MCF 10A (cell line): ENCODE results near the gene GRID1. TPM values are rescaled to one million over a fixed set of nuclear protein-coding genes. Genes with fewer than 3 reads are reported as not detected.
A peak's percentile ranks its signal among the peaks of the same experiment; 100 is the strongest.

Experiments used
- BruUV-seq: library from RNA; stranded (reverse); fragments of 400-500 nt; replicated peaks from 2 replicates; lab custom pipeline; 2021; lab: Mats Ljungman, UMichigan
- CTCF ChIA-PET: fragments of 300-600 bp; sonication (Branson Sonifier 250); formaldehyde crosslinking; extraction: SDS; loops from one replicate; lab custom pipeline; 2021; ENCODE audit warnings: antibody characterized with exemption, inconsistent platforms; lab: Yijun Ruan, JAX
- POLR2A ChIA-PET: fragments of 300-600, 350-650 bp; sonication (Branson Sonifier 250); formaldehyde crosslinking; extraction: SDS; loops from one replicate; lab custom pipeline; 2020; ENCODE audit warnings: antibody characterized with exemption, inconsistent platforms; lab: Yijun Ruan, JAX
- DNase-seq: peaks from one replicate; pipeline ENCODE4 v3.0.0-alpha.2; 2018; ENCODE audit not compliant: unreplicated experiment
- H3K27ac Mint-ChIP-seq: one replicate; pipeline ENCODE4 v1.8.0; 2022; ENCODE audit warnings: mild to moderate bottlenecking, low read depth, mixed read lengths; ENCODE audit not compliant: unreplicated experiment
- H3K27me3 Mint-ChIP-seq: one replicate; pipeline ENCODE4 v1.8.0; 2022; ENCODE audit warnings: mixed read lengths; ENCODE audit not compliant: insufficient read depth, unreplicated experiment
- H3K36me3 Mint-ChIP-seq: one replicate; pipeline ENCODE4 v1.8.0; 2022; ENCODE audit warnings: mild to moderate bottlenecking, moderate library complexity, mixed read lengths; ENCODE audit not compliant: insufficient read depth, unreplicated experiment
- H3K4me1 Mint-ChIP-seq: one replicate; pipeline ENCODE4 v1.8.0; 2022; ENCODE audit warnings: mixed read lengths; ENCODE audit not compliant: insufficient read depth, unreplicated experiment
- H3K4me3 Mint-ChIP-seq: one replicate; pipeline ENCODE4 v1.8.0; 2022; ENCODE audit warnings: mild to moderate bottlenecking, moderate library complexity, mixed read lengths; ENCODE audit not compliant: unreplicated experiment
- H3K9me3 Mint-ChIP-seq: one replicate; pipeline ENCODE4 v1.8.0; 2022; ENCODE audit warnings: mixed read lengths; ENCODE audit not compliant: unreplicated experiment
- intact Hi-C: fragments of 100-400 bp; cut with micrococcal nuclease; formaldehyde crosslinking; loops from 2 replicates; pipeline ENCODE4 v1.14.1; 2022
- total RNA-seq: library from RNA; stranded (reverse); gene quantifications from 2 replicates; pipeline ENCODE4 v1.2.3, GENCODE V29; 2022
- TF ChIP-seq, protein P1 (sequence below): fragments of 200-600 bp; IDR thresholded peaks from one replicate; pipeline ENCODE4 v1.8.0; 2022; ENCODE audit warnings: antibody characterized with exemption, mild to moderate bottlenecking; ENCODE audit not compliant: unreplicated experiment

The GRID1 gene
- total RNA-seq, 1 experiment from 2014 or later, result not detected

DNA sequence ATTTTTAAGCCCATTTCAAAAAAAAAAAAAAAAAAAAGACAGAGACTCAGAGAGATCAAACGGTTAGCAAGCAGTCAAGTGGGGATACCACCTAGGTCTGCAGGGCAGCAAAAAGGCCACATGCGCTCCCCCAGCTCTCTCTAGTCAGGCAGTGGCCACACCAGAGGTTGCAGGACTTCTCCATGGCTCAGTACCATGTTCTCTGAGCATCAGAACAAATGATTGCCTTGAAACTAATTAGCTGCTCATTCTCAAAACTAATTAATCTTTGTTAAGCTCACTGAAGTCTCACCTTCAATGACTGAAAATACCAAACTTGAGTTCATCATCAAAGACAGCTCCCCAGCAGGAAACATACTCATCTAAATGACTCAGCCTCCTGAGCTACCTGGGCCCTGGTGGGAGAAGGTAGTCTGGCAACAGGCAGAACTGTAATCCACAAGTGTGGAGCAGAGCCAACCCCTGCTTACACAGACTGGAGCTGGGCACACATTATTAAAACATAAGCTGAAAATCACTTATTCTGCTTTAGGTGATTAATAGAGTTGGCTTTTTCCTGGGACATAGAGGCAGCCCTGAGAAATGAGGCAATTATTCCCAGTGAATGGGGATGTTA, 319.6 kb downstream of the GRID1 start:
- CTCF ChIA-PET, result interaction anchor here (0.6 to 1.7 kb wide), 2 partner anchors 18 to 20 kb away, joined by 3 to 5 read pairs; no protein-coding TSS in a partner anchor

DNA sequence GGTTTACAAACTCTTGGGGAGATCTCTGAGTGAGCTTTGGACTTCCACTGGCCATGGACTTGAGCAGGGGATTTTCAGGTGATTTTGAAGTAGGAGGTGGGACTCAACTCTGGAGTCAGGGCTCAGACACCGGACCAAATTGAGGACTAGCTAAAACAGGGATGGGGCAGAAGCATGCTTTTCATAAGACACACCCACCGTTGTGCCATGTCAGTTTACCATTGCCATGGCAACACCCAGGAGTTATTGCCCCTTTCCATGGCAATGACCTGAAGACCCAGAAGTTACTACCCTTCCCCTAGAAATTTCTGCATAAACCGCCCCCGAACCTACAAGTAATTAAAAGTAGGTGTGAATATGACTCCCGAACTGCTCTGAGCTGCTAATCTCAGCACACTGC, 320.7 kb downstream of the GRID1 start:
- BruUV-seq, result no TSS peak
- peaks cover 25% of the 10 kb centered on the region for H3K9me3 Mint-ChIP-seq
- no peaks in the 10 kb centered on the region for H3K36me3 Mint-ChIP-seq
- POLR2A ChIA-PET, result interaction anchor here (0.7 kb wide), 1 partner anchor 201 kb away, joined by 3 read pairs; no protein-coding TSS in a partner anchor
- CTCF ChIA-PET, result interaction anchor here (1.7 kb wide), 1 partner anchor 17 kb away, joined by 5 read pairs; no protein-coding TSS in a partner anchor
- H3K27ac Mint-ChIP-seq, result no peak overlapping the region
- no peak for DNase-seq
- TF ChIP-seq, protein P1, sequence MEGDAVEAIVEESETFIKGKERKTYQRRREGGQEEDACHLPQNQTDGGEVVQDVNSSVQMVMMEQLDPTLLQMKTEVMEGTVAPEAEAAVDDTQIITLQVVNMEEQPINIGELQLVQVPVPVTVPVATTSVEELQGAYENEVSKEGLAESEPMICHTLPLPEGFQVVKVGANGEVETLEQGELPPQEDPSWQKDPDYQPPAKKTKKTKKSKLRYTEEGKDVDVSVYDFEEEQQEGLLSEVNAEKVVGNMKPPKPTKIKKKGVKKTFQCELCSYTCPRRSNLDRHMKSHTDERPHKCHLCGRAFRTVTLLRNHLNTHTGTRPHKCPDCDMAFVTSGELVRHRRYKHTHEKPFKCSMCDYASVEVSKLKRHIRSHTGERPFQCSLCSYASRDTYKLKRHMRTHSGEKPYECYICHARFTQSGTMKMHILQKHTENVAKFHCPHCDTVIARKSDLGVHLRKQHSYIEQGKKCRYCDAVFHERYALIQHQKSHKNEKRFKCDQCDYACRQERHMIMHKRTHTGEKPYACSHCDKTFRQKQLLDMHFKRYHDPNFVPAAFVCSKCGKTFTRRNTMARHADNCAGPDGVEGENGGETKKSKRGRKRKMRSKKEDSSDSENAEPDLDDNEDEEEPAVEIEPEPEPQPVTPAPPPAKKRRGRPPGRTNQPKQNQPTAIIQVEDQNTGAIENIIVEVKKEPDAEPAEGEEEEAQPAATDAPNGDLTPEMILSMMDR, result no peak
- no peak overlapping the region for H3K4me3 Mint-ChIP-seq
- intact Hi-C loops, result no loop called here
- no peaks in the 10 kb centered on the region for H3K27me3 Mint-ChIP-seq
- no peaks in the 10 kb centered on the region for H3K4me1 Mint-ChIP-seq

More for the DNA sequence above, 319.6 kb downstream of the GRID1 start:
- Mint-ChIP-seq H3K27ac (no peak overlapping the region), H3K4me1 (no peaks in the 10 kb centered on the region), H3K9me3 (peaks cover 22% of the 10 kb centered on the region), H3K4me3 (no peak overlapping the region), H3K27me3 (no peaks in the 10 kb centered on the region), H3K36me3 (no peaks in the 10 kb centered on the region)
- POLR2A ChIA-PET, result no interaction called here
- DNase-seq, result peak; percentile 43
- TF ChIP-seq, protein P1, result no peak
- intact Hi-C loops, result no loop called here
- BruUV-seq, result no TSS peak

DNA sequence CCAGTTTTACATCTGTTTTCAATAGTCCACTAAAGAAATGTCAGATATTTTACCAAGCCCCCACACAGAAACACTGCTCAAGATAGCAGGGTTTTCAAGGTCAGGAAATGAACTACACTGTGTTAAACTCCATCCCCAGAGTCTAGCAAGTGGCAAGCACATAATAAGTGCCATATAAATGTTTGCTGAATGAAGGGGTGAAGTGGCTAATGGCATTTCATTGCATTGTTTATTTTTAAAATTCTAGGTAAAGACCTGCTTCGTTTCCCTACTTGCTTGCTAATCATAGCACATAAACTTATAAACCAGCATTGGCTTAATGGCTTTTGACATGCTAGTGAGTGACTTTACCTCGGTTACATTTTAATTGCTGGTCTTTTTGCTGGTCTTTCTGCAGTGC, 322.6 kb downstream of the GRID1 start:
- Mint-ChIP-seq H3K27me3 (no peaks in the 10 kb centered on the region), H3K9me3 (peaks cover 26% of the 10 kb centered on the region), H3K4me3 (no peak overlapping the region), H3K27ac (no peak overlapping the region), H3K36me3 (no peaks in the 10 kb centered on the region), H3K4me1 (no peaks in the 10 kb centered on the region)
- TF ChIP-seq, protein P1, result no peak
- no peak for DNase-seq
- ChIA-PET POLR2A (no interaction called here), CTCF (interaction anchor here (1.0 kb wide), 1 partner anchor 48 kb away, joined by 3 read pairs; no protein-coding TSS in a partner anchor)
- intact Hi-C loops, result no loop called here
- BruUV-seq, result no TSS peak

DNA sequence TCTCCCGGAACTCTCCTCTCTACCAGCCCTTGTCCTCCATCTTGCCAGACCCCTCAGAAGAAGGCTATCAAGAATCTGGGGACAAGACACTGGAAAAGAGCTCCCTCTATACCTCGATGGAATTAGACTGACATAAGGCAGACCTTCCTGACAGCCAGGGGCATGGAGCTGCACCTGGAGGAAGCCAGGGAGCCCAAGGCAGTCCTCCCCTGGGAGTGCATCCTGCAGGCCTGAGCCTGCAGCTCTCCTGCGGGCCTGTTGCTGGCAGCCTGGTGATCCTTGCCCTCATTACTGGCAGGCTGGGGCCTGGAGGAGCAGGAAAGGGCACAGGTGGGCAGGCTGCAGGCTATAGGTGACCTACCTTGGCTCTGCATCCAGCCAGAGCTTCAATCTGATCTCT, 323.4 kb downstream of the GRID1 start:
- peaks cover 32% of the 10 kb centered on the region for H3K9me3 Mint-ChIP-seq
- no peaks in the 10 kb centered on the region for H3K4me1 Mint-ChIP-seq
- ChIA-PET POLR2A (no interaction called here), CTCF (interaction anchor here (0.7 to 1.0 kb wide), 2 partner anchors 47 to 1591 kb away, joined by 3 read pairs; no protein-coding TSS in a partner anchor)
- intact Hi-C loops, result no loop called here
- H3K36me3 Mint-ChIP-seq, result no peaks in the 10 kb centered on the region
- no TSS peak for BruUV-seq
- no peak overlapping the region for H3K27ac Mint-ChIP-seq
- H3K4me3 Mint-ChIP-seq, result no peak overlapping the region
- DNase-seq, result no peak
- TF ChIP-seq, protein P1, result no peak
- H3K27me3 Mint-ChIP-seq, result no peaks in the 10 kb centered on the region
